Subcutaneous adipose tissue (tissue), 4 donors: ENCODE data around the gene LMLN. TPM values are rescaled to one million over a fixed set of nuclear protein-coding genes. Genes with fewer than 3 reads are reported as not detected.

ENCODE experiments used
- total RNA-seq, 4 donors: library from RNA; depleted of rRNA; stranded (reverse); fragments of >200 nt; gene quantifications; one replicate each; pipeline ENCODE4 v1.1.0, GENCODE V29; 2016
- TF ChIP-seq, protein P1 (sequence below): fragments of 450-650 bp; IDR thresholded peaks from one replicate; pipeline ENCODE4 v1.5.1; 2016; ENCODE audit warnings: low read depth, mild to moderate bottlenecking, control low read depth, antibody characterized with exemption, moderate library complexity

LMLN gene
- total RNA-seq, 4 donors from 2014 or later = 2.3 to 8.0 (median 6.6) TPM

DNA sequence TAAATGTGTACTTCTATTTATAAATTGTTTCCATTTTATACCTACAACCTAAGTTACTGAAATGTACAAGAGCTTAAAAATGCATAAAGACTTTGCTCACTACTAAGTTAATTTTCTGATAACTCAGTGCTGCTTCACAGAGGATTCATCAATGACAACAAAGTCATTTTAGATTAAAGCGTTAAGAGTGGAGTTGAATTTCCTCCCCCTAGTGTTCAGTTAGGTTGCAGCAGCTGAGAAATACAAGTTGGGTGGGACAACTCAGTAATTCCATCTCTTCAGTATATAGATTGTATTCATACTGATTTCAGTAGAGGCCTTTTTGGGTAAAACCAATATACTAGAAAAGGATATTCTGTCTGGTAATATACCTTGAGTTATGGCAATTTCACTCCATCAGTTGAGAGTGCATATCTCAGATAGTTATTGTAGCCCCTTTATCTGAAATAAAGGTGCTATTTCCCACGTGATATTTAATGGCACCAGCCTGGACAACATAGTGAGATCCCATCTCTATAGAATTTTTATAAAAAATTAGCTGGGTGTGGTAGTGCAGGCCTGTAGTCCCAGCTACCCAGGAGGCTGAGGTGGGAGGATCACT is 17.0 kb upstream of the LMLN start:
- TF ChIP-seq, protein P1, sequence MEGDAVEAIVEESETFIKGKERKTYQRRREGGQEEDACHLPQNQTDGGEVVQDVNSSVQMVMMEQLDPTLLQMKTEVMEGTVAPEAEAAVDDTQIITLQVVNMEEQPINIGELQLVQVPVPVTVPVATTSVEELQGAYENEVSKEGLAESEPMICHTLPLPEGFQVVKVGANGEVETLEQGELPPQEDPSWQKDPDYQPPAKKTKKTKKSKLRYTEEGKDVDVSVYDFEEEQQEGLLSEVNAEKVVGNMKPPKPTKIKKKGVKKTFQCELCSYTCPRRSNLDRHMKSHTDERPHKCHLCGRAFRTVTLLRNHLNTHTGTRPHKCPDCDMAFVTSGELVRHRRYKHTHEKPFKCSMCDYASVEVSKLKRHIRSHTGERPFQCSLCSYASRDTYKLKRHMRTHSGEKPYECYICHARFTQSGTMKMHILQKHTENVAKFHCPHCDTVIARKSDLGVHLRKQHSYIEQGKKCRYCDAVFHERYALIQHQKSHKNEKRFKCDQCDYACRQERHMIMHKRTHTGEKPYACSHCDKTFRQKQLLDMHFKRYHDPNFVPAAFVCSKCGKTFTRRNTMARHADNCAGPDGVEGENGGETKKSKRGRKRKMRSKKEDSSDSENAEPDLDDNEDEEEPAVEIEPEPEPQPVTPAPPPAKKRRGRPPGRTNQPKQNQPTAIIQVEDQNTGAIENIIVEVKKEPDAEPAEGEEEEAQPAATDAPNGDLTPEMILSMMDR = no peak

- TF ChIP-seq, protein P1 = no peak
Observed at GRCh38 chr3:197949191-197949777, 10.7 kb upstream of the LMLN start.

GRCh38 chr3:197949778-197950676 is 10.0 kb upstream of the LMLN start, which contains the start of gene RPL35A:
RPL35A (plus strand) TSS chr3:197950190; CDS start chr3:197950968, 778 bp downstream.
- TF ChIP-seq, protein P1 = no peak

- TF ChIP-seq, protein P1 = no peak
Observed at GRCh38 chr3:197950677-197951061, 9.3 kb upstream of the LMLN start.

GRCh38 chr3:197951392-197951990 is 8.5 kb upstream of the LMLN start:
- TF ChIP-seq, protein P1 = no peak

DNA sequence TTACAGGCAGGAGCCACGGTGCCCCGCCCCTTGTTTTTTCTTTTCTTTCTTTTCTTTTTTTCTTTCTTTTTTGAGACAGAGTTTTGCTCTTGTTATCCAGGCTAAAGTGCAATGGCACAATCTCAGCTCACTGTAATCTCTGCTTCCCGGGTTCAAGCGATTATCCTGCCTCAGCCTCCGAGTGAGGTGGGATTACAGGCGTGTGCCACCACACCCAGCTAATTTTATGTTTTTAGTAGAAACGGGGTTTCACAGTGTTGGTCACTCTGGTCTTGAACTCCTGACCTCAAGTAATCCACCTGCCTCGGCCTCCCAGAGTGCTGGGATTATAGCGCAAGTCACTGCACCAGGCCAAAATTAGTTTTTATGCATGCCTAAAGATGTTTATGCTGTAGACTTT is 7.6 kb upstream of the LMLN start:
- TF ChIP-seq, protein P1 = no peak

- TF ChIP-seq, protein P1 = no peak
Observed at GRCh38 chr3:197953325-197953724, 6.7 kb upstream of the LMLN start.
